SW480 (cell line): ENCODE data around the gene HEXIM2.
A peak's percentile ranks its signal among the peaks of the same experiment; 100 is the strongest.

ENCODE experiments used
- DNase-seq: peaks from one replicate; pipeline ENCODE4 v3.0.0-alpha.2; 2016; ENCODE audit warnings: low spot score

The HEXIM2 gene

GRCh38 chr17:45128331-45128730, 33.3 kb upstream of the HEXIM2 start:
- DNase-seq: no peak

GRCh38 chr17:45128989-45129388, 32.7 kb upstream of the HEXIM2 start:
- DNase-seq: no peak

DNA sequence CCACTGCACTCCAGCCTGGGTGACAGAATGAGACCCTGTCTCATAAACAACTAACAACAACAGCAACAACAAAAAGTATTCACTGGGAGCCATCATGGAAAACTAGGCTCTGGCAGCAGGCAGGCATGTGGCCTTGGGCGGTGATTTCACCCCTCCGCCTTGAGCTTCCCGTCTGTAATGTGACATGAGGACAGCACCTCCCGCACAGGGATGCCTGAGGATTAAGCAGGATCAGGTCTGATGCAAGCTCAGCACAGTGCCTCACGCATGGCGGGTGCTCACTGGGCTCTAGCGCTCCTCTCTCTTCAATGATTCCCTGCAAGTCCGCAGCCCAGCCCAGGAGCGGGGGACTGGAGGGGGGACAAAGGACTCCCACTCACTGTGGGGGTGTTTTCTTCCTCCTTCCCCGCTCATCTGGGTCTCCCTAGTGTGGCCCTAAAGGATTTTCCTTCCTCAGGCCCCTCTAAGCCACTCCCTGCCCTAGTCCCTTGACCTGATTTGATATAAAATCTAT, 32.2 kb upstream of the HEXIM2 start:
- peak; percentile 63 for DNase-seq

DNA sequence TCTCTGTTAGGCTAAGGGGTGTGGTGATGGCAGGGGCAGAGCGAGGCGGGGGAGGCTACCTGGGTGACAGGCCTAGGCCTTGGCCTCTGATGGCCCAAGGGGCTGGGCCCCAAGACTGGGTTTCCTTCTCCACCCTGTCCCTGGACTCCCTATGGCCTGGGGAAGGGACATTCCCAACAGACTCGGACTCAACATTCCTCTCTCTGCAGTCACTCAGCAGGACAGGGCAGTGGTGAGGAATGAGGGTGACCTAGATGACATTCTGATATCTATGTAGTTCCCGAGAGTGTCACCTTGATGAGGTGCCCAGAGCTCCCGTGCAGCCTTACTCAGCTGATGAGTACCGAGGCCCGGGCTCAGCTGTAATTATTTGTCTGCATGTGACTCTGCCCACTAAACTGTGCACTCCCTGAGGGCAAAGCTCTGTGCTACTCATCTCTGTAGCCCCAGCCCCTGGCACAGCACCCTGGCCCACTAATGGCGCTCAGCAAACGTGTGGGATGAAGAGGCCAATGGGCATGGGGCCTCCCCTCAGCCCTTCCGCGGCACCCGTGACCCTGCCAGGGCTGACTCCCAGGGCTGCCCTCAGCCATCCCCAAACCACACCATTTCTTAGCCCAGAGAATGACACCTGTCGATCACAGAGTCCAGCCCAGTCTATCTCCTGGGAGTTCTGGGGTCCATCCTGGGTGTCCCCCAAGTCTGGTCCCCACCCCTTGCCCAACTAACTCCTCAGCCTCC, 31.6 kb upstream of the HEXIM2 start:
- DNase-seq: peak; percentile 71

GRCh38 chr17:45130681-45131615, 30.7 kb upstream of the HEXIM2 start:
- DNase-seq: no peak

DNA sequence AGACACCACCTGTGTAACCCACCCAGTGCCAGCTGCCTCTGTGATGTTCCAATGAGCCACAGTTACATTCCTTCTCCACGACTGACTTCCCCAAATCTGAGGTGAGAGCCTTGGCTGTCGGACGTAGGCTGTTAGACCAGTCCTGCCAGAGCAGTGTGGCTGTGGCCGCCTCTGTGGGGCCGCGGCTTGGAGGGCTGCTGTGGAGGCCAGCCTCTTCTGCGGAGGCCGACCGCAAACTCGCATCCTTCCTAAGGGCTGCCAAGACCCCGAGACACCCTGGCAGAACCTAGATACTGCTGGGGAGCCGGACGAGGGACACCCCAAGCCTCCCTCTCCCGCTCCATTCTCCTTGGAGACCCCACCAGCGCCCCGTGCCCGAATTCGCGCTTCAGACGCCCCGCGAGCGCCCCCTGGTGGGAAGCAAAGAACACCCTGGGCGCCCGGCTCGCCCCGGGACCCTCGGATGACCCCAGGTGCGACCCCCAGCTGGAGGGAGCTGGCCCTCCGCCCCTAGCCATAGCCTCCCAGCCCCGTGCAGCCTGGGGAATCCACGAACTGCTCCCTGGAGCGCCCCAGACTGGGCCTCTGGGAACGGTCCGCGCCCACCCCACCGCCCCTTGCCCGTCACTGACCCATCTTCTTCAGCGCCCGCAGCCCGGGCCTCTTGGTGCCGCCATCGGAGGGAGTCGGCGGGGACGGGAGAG, 29.9 kb upstream of the HEXIM2 start:
- peak; percentile 50 for DNase-seq

DNA sequence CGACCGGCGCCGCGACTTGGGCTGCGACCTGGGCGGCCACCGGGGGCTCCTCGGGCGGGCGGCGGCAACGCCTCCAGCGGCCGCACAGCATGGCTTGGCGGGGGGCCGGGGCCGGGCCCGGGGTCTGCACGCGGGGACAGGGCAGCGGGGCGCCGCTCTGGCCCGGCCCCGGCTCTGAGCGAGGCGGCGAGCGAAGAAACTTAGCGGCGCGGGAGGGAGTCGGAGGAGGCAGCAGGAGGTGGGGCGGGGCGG, 29.4 kb upstream of the HEXIM2 start, which contains the start of gene PLCD3:
Gene PLCD3 (minus strand): TSS at position 196 of the 252 bp plus-strand sequence. CDS start 105 bp downstream, at position 91.
- peak; percentile 85 for DNase-seq

GRCh38 chr17:45132572-45133463, 28.9 kb upstream of the HEXIM2 start:
- peak; percentile 89 for DNase-seq

DNA sequence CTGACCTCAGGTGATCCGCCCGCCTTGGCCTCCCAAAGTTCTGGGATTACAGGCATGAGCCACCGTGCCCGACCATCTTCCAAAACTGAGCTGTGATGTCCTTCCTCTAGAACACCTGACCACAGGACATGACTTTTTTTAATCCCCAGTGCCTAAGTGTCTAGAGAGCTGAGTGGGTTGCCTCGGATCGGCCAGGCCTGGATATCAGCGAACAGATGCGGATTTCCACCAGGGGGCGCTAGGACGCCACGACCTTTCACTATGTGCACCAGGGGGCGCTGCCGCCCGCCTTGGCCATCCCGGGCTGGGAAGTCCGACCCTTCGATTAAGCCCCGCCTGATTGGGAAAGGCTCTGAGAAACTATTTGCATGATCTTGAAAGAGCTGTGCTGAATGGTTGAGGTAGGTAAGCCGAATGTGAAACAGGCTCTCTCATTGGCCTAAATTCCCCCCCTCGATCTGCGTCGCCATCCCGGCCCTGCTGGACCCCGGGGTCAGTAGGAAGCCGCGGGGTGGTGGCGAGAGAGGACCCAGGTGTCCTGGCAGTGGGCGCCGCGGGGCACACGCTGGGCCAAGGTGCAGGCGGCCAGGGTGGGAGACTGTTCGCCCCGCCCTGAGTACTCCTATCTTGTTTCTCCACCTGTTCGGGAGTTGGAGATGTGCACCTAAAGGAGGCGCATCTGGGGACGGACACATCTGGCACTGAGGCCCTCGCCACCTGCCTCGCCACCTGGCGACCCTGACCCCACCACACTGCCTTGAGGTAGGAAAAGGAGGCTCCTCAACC, 26.3 kb upstream of the HEXIM2 start, which contains the start of gene ACBD4:
Gene ACBD4 (plus strand): TSS at position 496 of the 786 bp plus-strand sequence. CDS start 458 bp downstream, outside the sequence.
- DNase-seq: peak; percentile 96

DNA sequence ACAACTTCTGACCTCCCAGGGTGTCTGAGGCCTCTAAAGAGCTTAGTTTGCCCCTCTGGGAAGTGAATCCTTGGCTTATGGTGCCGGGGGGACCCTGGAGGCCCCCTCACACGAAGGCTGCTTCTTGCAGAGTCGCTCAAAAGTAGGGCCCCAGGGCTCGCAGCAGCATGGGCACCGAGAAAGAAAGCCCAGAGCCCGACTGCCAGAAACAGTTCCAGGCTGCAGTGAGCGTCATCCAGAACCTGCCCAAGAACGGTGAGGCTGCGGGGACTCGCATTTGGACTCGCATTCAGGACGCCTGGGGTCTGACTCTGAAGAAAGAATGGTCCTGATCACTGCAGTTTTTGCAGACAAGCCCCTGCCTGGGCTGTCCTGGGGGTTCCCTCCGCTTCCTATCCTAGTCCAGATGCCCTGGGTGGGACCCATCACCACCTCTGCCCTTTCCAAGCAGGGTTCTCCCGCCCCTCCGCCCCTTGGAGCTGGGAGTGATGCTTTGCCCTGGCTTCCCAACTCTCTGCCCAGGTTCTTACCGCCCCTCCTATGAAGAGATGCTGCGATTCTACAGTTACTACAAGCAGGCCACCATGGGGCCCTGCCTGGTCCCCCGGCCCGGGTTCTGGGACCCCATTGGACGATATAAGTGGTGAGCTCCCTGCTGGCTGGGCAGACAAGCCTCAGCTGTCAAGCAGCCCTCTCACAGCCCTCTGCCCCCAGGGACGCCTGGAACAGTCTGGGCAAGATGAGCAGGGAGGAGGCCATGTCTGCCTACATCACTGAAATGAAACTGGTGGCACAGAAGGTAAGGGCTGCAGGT, 25.5 kb upstream of the HEXIM2 start:
- no peak for DNase-seq

- no peak for DNase-seq
Measured at GRCh38 chr17:45136846-45137560, 24.7 kb upstream of the HEXIM2 start.

GRCh38 chr17:45137561-45138305, 23.9 kb upstream of the HEXIM2 start:
- no peak for DNase-seq

DNA sequence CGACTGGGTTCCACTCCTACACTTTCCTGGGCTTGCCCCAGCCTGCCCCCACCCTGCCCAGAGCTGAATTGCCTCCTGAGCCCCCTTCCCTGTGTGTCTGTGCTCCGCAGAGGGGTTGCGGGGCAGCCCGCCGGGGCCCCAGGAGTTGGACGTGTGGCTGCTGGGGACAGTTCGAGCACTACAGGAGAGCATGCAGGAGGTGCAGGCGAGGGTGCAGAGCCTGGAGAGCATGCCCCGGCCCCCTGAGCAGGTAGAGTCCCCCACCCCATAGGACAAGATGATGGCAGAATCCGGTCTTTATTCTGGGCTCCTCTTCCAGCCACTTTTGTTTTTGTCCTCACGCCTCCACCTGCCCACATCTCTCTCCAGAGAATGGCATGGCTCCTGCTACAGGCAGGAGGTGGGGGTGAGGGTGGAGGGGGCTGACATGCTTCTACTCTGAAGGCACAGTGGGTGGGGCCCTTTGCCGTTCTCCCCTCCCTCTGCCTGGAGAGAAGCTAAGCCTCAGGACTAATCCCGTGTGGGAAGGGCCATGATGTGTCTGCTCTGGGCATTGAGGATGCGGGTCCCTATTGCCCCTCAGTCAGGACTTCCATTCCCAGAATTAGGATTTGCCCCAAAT, 22.7 kb upstream of the HEXIM2 start:
- DNase-seq: no peak

GRCh38 chr17:45139533-45139920, 22.1 kb upstream of the HEXIM2 start:
- no peak for DNase-seq

GRCh38 chr17:45143094-45143670, 18.5 kb upstream of the HEXIM2 start:
- DNase-seq: no peak

DNA sequence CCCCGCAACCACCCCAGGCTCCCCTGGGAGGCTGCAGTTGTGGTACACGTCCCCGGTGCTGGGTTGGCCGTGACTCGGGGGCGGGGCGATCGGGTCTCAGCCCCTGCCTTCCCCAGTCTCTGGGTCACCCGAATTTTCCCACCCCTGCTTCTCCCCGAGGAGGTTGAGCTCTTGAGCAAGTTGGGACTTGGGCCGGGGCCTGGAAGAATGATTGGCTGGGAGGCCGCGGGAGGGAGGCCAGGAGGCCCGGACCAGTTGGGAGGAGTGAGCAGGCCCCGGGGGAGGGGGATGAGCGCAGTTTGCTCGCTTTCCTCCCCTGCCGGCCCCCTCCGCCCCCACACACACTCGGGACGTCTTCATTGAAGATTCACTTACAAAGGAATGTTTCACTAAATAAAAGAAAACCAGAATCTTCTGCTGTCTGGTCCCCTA, 17.9 kb upstream of the HEXIM2 start:
- DNase-seq: no peak
